Activated T-helper 9 cell treated with anti-CD3 and anti-CD28 coated beads, Interleukin-2, amount 50 U/mL, for 16 hours (primary cell): ENCODE measurements around the gene IFFO2.

ENCODE experiments used
- DNase-seq: peaks from one replicate; pipeline ENCODE4 v3.0.0-alpha.2; 2020; ENCODE audit warnings: low read depth

Gene IFFO2

DNA sequence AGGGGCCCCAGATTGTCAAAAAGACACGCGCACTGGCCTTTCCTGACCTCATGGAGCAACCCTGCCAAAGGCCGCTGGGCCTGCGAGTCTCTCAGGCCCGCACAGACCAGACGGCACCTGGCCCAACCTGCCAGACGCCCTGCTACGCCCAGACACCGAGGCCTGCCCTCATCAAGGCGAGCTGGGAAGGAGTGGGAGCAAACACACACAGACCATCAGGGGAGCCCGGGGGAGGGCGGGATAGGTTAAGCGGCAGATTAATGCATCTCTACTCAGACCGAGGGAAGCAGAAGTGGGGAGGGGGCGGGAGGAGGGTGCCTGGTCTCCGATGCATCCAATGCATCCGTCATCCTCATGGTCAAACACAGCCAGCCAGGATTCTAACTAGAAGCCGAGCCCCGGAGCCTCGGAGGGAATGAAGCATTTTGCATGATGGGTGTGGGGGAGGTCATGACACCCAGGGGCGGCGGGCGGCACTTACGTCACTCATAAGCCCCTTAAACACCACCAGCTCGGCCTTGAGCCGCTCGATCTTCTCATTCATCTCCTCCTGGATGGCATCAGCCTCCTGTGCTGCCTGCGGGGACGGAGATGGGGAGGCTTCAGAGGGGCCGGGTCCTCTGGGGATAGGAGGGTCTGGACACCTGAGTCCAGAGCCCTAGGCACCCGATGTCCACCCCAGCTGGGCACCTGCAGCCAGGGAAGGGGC is 37.1 kb downstream of the IFFO2 start:
- DNase-seq, result no peak

- no peak for DNase-seq
These were observed 38.1 kb downstream of the IFFO2 start for GRCh38 chr1:18918417-18918816.

DNA sequence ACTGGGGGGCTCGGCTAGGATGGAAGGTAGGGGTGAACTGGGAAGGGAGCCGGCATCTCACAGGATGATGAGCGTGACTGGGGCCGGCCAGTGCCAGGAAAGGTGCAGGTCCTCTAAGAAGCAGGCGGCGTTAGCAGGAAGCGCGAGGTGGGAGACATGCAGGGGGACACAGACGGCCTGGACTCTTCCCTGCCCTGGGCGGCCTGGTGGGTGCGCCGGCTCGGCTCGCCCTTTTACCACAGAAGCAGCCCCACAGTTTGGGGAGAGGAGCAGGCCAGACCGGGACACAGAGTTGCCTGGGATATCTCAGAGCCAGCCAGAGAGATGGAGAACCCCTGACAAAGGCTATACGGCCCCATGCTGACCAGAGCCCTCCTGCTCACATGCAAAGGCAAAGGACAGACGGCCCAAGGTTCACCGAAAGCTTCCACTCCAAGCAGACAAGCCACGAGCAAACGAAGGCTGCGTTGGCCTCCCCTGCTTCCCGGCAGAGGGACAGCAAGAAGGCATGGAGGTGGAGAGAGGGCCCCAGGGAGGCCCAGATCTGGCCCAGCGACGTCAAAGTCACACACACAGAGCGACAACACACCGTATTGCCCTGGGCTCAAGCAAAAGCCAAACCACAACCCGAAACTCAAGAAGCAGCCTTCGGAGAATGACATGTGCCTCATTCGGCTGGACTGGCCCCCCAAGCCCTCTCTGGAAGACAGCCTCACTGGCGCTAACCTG is 39.2 kb downstream of the IFFO2 start:
- DNase-seq, result no peak

DNA sequence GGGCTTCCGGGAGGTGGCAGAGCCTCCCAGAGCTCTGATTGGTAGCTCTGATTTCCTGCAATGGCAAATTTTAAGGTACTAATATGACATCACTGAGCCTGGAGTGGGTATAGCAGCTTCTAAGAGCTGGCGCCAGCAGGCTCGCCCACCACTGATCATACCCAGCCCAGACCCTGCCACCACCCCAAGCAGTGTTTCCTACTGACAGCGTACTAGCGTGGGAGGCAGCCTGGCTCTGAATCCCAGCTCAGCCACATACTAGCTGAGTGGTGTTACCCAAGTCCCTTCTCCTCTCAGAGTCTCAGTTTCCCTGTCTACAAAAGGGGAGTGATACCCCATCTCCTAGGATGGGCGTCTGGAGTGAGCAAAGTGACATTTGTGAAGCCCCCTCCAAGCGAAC is 41.1 kb downstream of the IFFO2 start:
- DNase-seq, result no peak

- peak; percentile 71 for DNase-seq
These were observed 43.2 kb downstream of the IFFO2 start for GRCh38 chr1:18913065-18913835.

DNA sequence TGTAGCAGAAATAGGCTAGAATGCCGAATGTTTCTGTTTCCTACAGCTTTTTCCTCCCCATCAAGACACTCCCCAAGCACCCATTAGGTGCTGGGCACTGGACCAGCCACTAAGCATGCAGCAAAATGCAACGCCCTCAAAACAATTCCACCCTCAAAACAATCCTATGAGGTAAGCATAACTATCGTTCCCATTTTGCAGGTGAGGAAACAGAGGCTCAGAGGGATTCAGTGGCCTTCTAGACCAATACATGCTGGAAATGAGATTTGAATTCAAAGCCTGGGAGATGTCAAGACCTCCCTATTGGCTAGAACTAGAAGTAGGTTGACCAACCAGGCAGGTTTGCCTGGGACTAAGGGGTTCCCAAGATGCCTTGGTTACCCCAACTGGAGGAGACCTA is 43.9 kb downstream of the IFFO2 start:
- no peak for DNase-seq

DNA sequence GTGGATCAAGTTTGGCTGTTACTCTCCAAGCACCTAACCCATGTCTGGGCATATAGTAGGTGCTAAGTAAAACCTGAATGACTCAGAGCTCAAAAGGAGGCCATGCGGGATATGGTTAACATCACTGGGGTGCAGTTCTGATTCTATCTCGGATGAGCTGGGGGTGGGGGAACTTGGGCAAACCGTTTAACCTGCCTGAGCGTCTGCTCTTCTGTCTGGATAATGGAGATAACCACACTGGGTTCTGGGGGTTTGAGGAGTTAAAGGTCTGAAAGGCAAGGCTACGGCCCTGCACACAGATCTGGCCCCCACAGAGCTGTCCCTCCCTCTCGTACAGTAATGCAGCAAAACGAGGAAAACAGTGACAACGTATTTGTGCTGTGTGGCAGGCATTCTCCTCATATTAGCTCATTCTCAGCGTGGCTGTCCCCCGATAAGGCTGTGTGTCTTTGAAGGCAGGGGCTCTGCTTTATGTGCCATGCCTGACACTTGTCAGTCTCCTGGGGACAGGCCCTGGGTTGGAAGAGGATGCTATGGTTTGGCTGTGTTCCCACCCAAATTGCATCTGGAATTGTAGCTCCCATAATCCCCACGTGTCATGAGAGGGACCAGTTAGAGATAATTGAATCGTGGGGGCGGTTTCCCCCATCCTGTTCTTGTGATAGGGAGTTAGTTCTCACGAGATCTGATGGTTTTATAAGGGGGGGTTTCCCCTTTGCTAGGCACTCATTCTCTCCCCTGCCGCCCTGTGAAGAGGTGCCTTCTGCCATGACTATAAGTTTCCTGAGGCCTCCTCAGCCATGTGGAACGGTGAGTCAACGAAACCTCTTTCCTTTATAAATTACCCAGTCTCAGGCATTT is 47.3 kb downstream of the IFFO2 start:
- no peak for DNase-seq

- no peak for DNase-seq
These were observed 48.3 kb downstream of the IFFO2 start for GRCh38 chr1:18907917-18908845.

- DNase-seq, result peak; percentile 24
These were observed 49.2 kb downstream of the IFFO2 start for GRCh38 chr1:18907021-18907916.

DNA sequence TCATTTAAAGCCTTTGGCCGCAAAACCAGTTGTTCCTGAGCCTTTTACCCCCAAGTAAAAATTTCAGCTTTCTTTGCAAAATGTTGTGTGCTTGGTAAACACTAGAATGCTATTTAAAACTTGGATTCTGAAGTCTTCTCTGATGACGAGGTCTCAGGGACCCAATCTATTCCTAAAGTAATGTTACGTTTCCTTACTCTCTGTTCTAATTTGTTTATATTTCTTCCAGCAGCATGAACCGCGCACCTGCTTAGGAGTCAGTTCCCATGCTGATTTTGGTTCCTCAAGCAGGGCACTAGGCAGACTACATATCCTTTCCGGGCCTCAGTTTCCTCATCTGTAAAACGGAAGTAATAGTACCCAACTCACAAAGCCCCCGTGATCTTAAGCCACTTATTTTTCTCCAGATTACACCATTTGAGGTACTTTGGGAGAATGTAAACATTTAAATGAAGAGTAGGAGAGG is 53.2 kb downstream of the IFFO2 start:
- DNase-seq, result no peak

DNA sequence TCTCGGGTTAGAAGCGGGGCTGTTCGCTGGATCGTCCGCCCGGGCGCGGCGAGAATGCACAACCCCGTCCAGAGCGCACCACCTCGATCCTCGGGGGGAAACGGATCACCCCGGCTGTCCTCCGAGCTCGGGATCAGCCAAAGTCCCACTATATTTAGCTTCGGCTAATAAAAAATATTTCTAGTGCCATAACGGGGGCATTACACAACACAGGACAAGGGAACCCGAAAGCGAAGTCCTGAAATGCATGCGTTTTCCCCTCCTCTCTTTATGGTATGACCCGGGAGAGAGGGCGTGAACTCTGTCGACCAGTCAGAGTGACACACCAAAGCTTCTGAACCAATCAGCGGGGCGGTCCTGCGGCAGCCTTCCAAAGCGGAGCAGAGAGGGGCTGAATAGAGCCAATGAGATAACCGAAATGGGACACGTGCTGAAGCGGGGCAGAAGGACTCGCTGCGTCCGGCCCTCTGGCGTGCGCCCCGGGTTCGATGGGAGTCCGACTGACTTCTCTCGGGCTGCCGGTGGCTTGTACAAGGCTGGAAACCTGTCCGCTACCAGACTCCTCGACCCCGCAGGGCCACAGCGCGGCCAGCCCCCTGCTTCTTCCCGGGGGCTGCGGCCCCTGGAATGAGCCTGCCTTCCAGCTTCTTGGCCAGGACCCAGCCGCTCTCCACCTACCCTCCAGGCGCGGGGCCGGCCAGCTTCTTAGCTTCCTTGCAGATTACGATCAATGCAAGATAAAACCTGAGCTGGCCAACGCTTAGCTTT is 53.8 kb downstream of the IFFO2 start, which contains the start of gene ALDH4A1:
Gene ALDH4A1 (minus strand): TSS at position 33 of the 768 bp plus-strand sequence. CDS start 32 bp downstream, at position 1.
- peak; percentile 84 for DNase-seq

- DNase-seq, result no peak
These were observed 54.4 kb downstream of the IFFO2 start for GRCh38 chr1:18901952-18902522.

DNA sequence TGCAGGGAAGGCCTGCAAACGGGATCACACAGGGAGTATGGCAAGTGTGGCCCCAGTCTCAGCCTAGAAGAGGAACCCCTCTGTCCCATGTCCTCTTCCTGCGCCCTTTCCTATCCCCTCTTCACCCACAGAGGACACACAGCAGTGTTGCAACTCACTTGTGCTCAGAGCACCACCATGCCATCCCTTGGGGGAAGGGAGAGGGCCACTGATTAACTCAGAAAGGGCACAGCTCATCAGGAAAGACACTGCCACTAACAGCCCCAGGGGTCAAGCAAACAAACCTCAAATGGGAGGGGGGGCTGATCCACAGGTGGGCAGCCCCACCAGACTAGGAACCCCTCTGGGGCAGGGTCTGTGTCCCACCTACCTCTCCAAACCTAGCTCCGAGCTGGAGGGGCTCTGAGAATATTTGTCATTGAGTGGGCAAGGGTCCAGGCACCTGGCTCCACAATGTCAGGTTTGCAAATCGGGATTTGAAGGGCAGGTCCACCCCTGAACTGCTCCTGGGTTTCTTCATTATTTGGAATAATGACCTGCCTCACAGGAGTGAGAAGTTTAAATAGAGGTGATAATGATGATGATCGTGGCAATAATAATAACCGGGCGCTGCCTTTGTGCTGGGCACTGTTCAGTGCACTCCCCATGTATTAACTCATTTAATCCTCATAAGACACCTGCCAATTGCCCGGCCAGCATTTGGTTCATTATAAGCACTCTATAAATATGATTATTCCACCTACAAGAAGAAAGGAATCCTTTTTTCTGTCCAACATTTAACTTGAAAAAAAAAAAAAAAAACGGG is 55.1 kb downstream of the IFFO2 start:
- no peak for DNase-seq

- no peak for DNase-seq
These were observed 56.1 kb downstream of the IFFO2 start for GRCh38 chr1:18900303-18900841.

GRCh38 chr1:18899363-18900049 is 57.0 kb downstream of the IFFO2 start:
- no peak for DNase-seq

DNA sequence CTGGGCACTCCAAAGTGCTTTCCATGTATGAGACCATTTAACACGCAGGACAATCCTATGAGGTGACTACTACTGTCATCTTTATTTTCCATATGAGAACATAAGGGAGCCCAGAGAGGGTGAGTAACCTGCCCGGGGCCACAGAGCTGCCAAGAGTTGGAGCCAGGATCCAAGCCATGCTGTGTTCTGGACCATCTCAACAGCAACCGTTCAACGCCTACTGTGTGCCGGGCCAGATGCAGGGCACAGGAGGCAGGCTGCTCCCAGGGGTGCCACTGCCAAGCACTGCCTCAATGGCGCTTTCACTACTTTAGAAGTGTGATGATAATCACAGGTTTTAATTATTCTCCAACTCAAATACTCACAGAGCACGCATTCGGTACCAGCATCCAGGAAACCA is 57.9 kb downstream of the IFFO2 start:
- no peak for DNase-seq

DNA sequence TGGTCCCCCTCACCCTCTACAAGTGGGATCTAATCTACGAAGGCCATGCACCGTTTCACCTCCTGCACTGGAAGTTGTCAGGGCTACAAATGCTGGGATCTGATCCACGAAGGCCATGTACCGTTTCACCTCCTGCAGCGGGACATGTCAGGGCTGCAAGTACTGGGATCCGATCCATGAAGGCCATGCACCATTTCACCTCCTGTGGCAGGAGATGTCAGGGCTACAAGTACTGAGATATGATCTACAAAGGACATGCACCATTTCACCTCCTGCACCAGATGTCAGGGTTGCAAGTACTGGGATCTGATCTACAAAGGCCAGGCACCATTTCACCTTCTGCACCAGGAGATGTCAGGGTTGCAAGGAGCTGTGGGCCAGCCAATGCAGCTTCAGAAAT is 61.2 kb downstream of the IFFO2 start:
- no peak for DNase-seq
